IPS DF 6.9 (cell line): Measurements from ENCODE around the gene ABCA9.

Experiments used
- DNase-seq: peaks from one replicate; pipeline ENCODE4 v3.0.0-alpha.2; 2013; ENCODE audit warnings: low read depth, low spot score
- H3K27ac ChIP-seq: one replicate; pipeline ENCODE4 v1.5.1; 2013; ENCODE audit warnings: low read length, control low read depth
- H3K27me3 ChIP-seq: 2 replicates; pipeline ENCODE4 v1.6.1; 2013; ENCODE audit warnings: mild to moderate bottlenecking, low read length; ENCODE audit not compliant: control insufficient read depth, insufficient read depth
- H3K36me3 ChIP-seq: 2 replicates; pipeline ENCODE4 v1.6.1; 2013; ENCODE audit warnings: low read length; ENCODE audit not compliant: control insufficient read depth, insufficient read depth
- H3K4me1 ChIP-seq: 2 replicates; pipeline ENCODE4 v1.6.1; 2013; ENCODE audit warnings: low read length; ENCODE audit not compliant: control insufficient read depth, insufficient read depth
- H3K4me3 ChIP-seq: 2 replicates; pipeline ENCODE4 v1.5.1; 2013; ENCODE audit warnings: mild to moderate bottlenecking, low read length
- H3K9me3 ChIP-seq: 2 replicates; pipeline ENCODE4 v1.6.1; 2013; ENCODE audit warnings: low read length, inconsistent platforms; ENCODE audit not compliant: control insufficient read depth, insufficient read depth
- WGBS: extraction: QIAGEN DNeasy Blood & Tissue Kit; methylation state at CpG from one replicate; pipeline ENCODE4 v1.1.7; 2013; ENCODE audit warnings: mixed read lengths, missing lambda C conversion rate; ENCODE audit not compliant: insufficient read length, insufficient coverage; 5-methylcytosine and 5-hydroxymethylcytosine counted together

The ABCA9 gene

DNA sequence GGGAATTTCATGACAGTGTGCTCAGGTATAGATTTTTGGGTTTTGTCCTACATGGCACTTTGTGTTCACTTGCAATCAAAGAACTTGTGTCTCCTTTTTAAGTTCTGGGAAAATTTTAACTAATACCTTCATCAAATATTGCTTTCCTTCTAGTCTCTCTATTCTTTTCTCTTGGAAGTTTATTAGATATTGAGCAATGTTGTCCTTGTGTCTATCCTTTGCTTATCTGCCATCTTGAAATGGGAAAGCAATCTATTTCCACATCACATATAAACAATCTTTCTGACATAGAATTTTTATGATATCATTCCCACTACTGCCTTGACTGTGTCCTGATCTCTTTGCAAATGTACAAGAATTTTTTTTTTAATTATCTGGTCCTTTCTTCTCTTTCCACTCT is 4.4 kb upstream of the ABCA9 start:
- Histone ChIP-seq H3K27ac (no peak overlapping the region), H3K4me1 (peaks cover 2% of the 10 kb centered on the region), H3K4me3 (no peak overlapping the region), H3K36me3 (no peaks in the 10 kb centered on the region), H3K27me3 (no peaks in the 10 kb centered on the region), H3K9me3 (no peaks in the 10 kb centered on the region)
- DNase-seq = no peak

DNA sequence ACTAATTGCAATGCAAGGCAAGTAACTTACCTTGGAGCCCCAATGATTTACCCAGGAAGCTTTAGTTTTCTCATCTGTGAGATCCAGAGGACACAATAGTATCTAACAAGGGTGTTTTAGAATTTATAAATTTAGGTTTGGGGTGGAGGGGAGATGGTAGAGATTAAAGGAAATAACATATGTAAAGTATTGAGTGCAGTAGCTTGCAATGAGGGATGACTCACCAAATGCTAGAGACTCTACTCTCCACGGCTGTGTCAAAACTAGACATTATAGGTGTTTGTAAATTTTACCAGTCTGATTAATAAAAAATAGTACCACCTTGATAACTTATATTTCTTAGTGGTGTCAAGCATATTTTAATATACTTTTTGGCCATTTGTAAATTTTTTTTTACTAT is 3.7 kb upstream of the ABCA9 start:
- H3K36me3 ChIP-seq = no peaks in the 10 kb centered on the region
- H3K4me3 ChIP-seq = no peak overlapping the region
- WGBS = no CpG with 5 or more reads among the region's 1 CpG
- H3K9me3 ChIP-seq = no peaks in the 10 kb centered on the region
- no peaks in the 10 kb centered on the region for H3K27me3 ChIP-seq
- no peak overlapping the region for H3K27ac ChIP-seq
- no peak for DNase-seq
- peaks cover 2% of the 10 kb centered on the region for H3K4me1 ChIP-seq

GRCh38 chr17:69064001-69064400 is 3.3 kb upstream of the ABCA9 start:
- no peak for DNase-seq
- Histone ChIP-seq H3K36me3 (no peaks in the 10 kb centered on the region), H3K27ac (no peak overlapping the region), H3K4me3 (no peak overlapping the region), H3K4me1 (no peaks in the 10 kb centered on the region), H3K9me3 (no peaks in the 10 kb centered on the region), H3K27me3 (no peaks in the 10 kb centered on the region)
- WGBS = no CpG with 5 or more reads among the region's 2 CpGs

DNA sequence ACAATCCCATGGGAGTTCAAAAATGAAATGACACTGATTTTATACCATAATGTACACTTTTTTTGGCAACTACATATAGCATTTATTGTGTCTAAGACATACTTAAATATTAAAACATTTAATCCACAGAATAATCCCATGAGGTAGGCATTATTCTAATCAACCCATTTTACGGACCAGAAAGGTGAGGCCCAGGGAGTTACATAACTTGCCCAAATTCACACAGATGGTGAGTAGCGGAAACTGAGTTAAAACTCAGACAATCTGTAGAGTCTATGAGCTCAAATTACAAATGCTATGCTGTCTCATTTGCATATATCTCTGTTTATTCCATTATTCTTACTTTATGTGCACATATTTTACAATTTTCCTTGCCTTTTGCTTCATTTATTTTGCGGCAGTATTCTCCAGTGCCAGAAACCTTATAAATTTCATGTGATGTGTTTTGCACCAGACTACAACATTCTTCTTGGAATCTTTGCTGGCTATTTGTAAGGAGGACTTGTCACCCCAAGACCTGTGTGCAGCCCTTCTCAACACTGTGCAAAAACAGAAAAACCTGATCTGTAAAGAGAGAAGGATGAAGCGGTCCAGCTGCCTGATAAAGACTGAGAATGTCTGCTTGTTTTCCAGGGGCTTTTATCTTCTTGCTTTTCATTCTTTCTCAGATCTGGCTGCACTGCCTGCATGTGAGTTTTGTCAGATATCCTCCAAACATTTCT is 2.3 kb upstream of the ABCA9 start:
- Histone ChIP-seq H3K4me1 (no peaks in the 10 kb centered on the region), H3K9me3 (no peaks in the 10 kb centered on the region), H3K27ac (no peak overlapping the region), H3K36me3 (no peaks in the 10 kb centered on the region), H3K4me3 (no peak overlapping the region), H3K27me3 (no peaks in the 10 kb centered on the region)
- no CpG with 5 or more reads among the region's 4 CpGs for WGBS
- DNase-seq = no peak

GRCh38 chr17:69061721-69062556 is 1.2 kb upstream of the ABCA9 start:
- Histone ChIP-seq H3K4me3 (no peak overlapping the region), H3K4me1 (no peaks in the 10 kb centered on the region), H3K27ac (no peak overlapping the region), H3K9me3 (no peaks in the 10 kb centered on the region), H3K36me3 (no peaks in the 10 kb centered on the region), H3K27me3 (no peaks in the 10 kb centered on the region)
- 100% methylated on average over 1 of the region's 4 CpGs for WGBS
- DNase-seq = no peak

GRCh38 chr17:69059458-69060175 is 1.1 kb downstream of the ABCA9 start:
- no CpG with 5 or more reads among the region's 7 CpGs for WGBS
- no peaks in the 10 kb centered on the region for H3K4me1 ChIP-seq
- H3K27ac ChIP-seq = no peak overlapping the region

GRCh38 chr17:69058165-69058564 is 2.6 kb downstream of the ABCA9 start:
- no CpG with 5 or more reads among the region's 1 CpG for whole genome bisulfite sequencing
- Histone ChIP-seq H3K36me3 (no peaks in the 10 kb centered on the region), H3K27ac (no peak overlapping the region), H3K27me3 (no peaks in the 10 kb centered on the region), H3K4me3 (no peak overlapping the region), H3K4me1 (no peaks in the 10 kb centered on the region), H3K9me3 (no peaks in the 10 kb centered on the region)
- DNase-seq = peak; percentile 13

More at GRCh38 chr17:69059458-69060175, 1.1 kb downstream of the ABCA9 start:
- DNase-seq = no peak
- H3K4me3 ChIP-seq = no peak overlapping the region
- H3K36me3 ChIP-seq = no peaks in the 10 kb centered on the region
- no peaks in the 10 kb centered on the region for H3K9me3 ChIP-seq
- H3K27me3 ChIP-seq = no peaks in the 10 kb centered on the region

DNA sequence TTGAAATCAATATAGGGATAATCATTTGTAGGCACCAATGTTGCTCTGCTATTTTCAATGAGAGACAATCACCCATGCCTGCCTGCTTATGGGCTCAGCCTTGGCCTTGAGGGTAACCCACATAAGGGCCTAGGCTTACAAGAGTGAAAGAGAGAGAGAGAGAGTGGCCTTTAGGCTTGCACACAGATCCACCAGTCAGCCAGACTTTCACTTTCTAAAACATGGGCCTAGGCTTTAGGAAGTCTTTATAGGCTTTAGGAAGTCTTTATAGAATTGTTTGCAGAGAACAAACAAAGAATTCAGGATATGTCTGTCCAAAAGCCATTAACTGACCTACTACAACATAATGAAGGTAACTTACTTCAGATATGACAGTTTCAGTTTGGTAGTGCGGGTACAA is 3.4 kb downstream of the ABCA9 start:
- H3K27ac ChIP-seq = no peak overlapping the region
- H3K36me3 ChIP-seq = no peaks in the 10 kb centered on the region
- no peaks in the 10 kb centered on the region for H3K9me3 ChIP-seq
- H3K27me3 ChIP-seq = no peaks in the 10 kb centered on the region
- DNase-seq = no peak
- no CpG with 5 or more reads among the region's 1 CpG for whole genome bisulfite sequencing
- H3K4me3 ChIP-seq = no peak overlapping the region
- H3K4me1 ChIP-seq = no peaks in the 10 kb centered on the region

DNA sequence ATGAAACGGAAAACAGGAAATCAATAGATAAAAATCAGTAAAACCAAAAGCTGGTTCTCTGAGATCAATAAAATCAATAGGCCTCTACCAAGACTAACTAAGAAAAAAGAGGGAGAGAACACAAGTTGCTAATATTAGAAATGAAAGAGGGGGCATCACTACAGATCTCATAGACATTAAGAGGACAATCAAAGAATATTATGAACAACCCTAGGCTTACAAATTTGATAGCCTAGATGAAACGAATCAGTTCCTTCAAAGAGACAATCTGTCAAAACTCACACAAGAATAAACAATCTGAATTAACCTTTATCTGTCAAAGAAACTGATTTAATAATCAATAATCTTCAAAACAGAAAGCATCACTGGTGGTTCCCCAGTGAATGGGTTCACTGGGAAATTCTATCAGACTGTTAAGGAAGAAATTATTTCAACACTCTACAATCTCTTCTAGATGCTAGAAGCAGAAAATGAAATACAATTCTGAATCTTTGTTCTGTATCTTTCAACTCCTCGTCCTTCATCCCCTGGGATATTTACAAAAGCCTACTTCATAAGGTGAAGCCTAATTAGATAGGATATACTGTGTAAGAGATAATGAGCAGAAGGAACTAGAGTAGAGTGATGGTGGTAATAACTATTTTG is 4.4 kb downstream of the ABCA9 start:
- no peak overlapping the region for H3K4me3 ChIP-seq
- H3K9me3 ChIP-seq = no peaks in the 10 kb centered on the region
- no peaks in the 10 kb centered on the region for H3K4me1 ChIP-seq
- DNase-seq = no peak
- WGBS = no CpG with 5 or more reads among the region's 3 CpGs
- no peaks in the 10 kb centered on the region for H3K27me3 ChIP-seq
- no peaks in the 10 kb centered on the region for H3K36me3 ChIP-seq
- no peak overlapping the region for H3K27ac ChIP-seq

DNA sequence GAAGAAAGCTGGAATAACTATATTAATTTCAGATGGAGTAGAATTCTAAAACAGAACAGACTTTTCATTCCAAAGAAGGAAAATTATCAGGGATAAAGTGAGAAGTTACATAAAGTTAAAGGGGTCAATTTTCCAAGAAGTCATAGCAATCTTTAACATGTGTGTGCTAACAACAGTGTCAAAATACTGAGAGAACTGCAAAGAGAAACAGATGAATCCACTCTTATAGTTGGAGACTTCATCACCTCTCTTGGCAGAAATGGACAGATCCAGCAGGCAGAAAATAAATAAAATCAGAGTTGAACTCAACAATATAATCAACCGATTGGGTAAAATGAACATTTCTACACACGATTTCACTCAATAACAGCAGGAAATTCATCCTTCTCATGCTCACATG is 5.4 kb downstream of the ABCA9 start:
- Histone ChIP-seq H3K9me3 (no peaks in the 10 kb centered on the region), H3K36me3 (no peaks in the 10 kb centered on the region), H3K27ac (no peak overlapping the region), H3K4me1 (no peaks in the 10 kb centered on the region), H3K4me3 (no peak overlapping the region), H3K27me3 (no peaks in the 10 kb centered on the region)
- no CpG with 5 or more reads among the region's 2 CpGs for WGBS
- no peak for DNase-seq
